Measurements from ENCODE around the gene MTFR2. TPM values are rescaled to one million over a fixed set of nuclear protein-coding genes. Genes with fewer than 3 reads are reported as not detected.

MTFR2 gene
- total and polyA plus RNA-seq, 2 donors (not counting 3 experiments of a cell fraction or from before 2014, with no cell fraction given) = 7.7 to 8.7 TPM

GRCh38 chr6:136181861-136182260 lies 68.2 kb downstream of the MTFR2 start:
- no peaks in the 10 kb centered on the region for H3K4me1 ChIP-seq (ENCODE audit: control insufficient read depth, extremely low read depth, insufficient read depth, low read length)
- DNase-seq (ENCODE audit: low read depth, low spot score) = no peak
- CTCF ChIA-PET = interaction anchor here (1.9 kb wide), 1 partner anchor 150 kb away, joined by 4 read pairs; no protein-coding TSS in a partner anchor

More at GRCh38 chr6:136181861-136182260, 68.2 kb downstream of the MTFR2 start:
- H3K4me3 ChIP-seq (replicated peaks in 1 of 3; ENCODE audit: insufficient read depth in 1 of 3, low read depth in 1 of 3, low read length in 3 of 3) = no peak overlapping the region
- H4K20me1 ChIP-seq (replicated peaks; ENCODE audit: control insufficient read depth, extremely low read depth, insufficient read depth, low read length) = no peaks in the 10 kb centered on the region
- dilution Hi-C loops (cut with MboI; ENCODE audit: extremely low pct_ligation_motif_present, low sequenced_read_pairs) (no loop called here), intact Hi-C loops (cut with micrococcal nuclease) (no loop called here)
- no peaks in the 10 kb centered on the region for H3K9me1 ChIP-seq (replicated peaks; ENCODE audit: control insufficient read depth, extremely low read depth, insufficient read depth, low read length)
- H3K79me2 ChIP-seq (ENCODE audit: control insufficient read depth, insufficient read depth, low read length) = no peaks in the 10 kb centered on the region
- POLR2A ChIA-PET = no interaction called here
- H3K27ac ChIP-seq (ENCODE audit: insufficient read depth, low read depth, low read length) = no peak overlapping the region
- no peaks in the 10 kb centered on the region for H3K27me3 ChIP-seq (ENCODE audit: control insufficient read depth in 2 of 2, insufficient read depth in 2 of 2, low read length in 2 of 2)
- no peaks in the 10 kb centered on the region for H3K9me3 ChIP-seq (replicated peaks; ENCODE audit: control insufficient read depth, insufficient read depth, low read length)
- peaks cover 19 to 28% of the 10 kb centered on the region in 2 experiments for H3K36me3 ChIP-seq (ENCODE audit: control insufficient read depth in 2 of 2, extremely low read depth in 1 of 2, insufficient read depth in 2 of 2, low read length in 2 of 2)
- no peak for FAIRE-seq
- no peak overlapping the region for H2AFZ ChIP-seq (ENCODE audit: low read depth, low read length)
- no peak overlapping the region for H3K4me2 ChIP-seq (ENCODE audit: insufficient read depth, low read length)
- BruUV-seq (replicated peaks) = no TSS peak
- TF ChIP-seq JUN (IDR thresholded peaks at IDR 0.05; ENCODE audit: borderline replicate concordance, insufficient read depth, insufficient read length, low read depth) = no peak
- no peak for TF ChIP-seq POLR2AphosphoS5 (IDR thresholded peaks at IDR 0.05; ENCODE audit: insufficient read depth, low read depth, low read length)
- TF ChIP-seq MYC (IDR thresholded peaks at IDR 0.05; ENCODE audit: low read depth, low read length) = no peak
- TF ChIP-seq POLR2A (IDR thresholded peaks at IDR 0.05; ENCODE audit: low read depth, low read length) = no peak
- TF ChIP-seq MAX (IDR thresholded peaks at IDR 0.05; ENCODE audit: insufficient read depth, insufficient read length) = no peak
- TF ChIP-seq GATA2 (IDR thresholded peaks at IDR 0.05; ENCODE audit: insufficient read depth, insufficient read length, low read depth, low read length) = no peak
- TF ChIP-seq, protein P1, sequence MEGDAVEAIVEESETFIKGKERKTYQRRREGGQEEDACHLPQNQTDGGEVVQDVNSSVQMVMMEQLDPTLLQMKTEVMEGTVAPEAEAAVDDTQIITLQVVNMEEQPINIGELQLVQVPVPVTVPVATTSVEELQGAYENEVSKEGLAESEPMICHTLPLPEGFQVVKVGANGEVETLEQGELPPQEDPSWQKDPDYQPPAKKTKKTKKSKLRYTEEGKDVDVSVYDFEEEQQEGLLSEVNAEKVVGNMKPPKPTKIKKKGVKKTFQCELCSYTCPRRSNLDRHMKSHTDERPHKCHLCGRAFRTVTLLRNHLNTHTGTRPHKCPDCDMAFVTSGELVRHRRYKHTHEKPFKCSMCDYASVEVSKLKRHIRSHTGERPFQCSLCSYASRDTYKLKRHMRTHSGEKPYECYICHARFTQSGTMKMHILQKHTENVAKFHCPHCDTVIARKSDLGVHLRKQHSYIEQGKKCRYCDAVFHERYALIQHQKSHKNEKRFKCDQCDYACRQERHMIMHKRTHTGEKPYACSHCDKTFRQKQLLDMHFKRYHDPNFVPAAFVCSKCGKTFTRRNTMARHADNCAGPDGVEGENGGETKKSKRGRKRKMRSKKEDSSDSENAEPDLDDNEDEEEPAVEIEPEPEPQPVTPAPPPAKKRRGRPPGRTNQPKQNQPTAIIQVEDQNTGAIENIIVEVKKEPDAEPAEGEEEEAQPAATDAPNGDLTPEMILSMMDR (IDR thresholded peaks at IDR 0.05; ENCODE audit: extremely low read depth in 1 of 2, insufficient read depth in 1 of 2, low read depth in 1 of 2, low read length in 2 of 2) = no peak
- TF ChIP-seq EZH2 (IDR thresholded peaks at IDR 0.05; ENCODE audit: borderline replicate concordance, low read depth, low read length, severe bottlenecking) = no peak
- no peak for TF ChIP-seq FOS (IDR thresholded peaks at IDR 0.05; ENCODE audit: borderline replicate concordance, insufficient read depth, low read length)
- H3K9ac ChIP-seq (replicated peaks; ENCODE audit: extremely low read depth, insufficient read depth, low read length) = no peak overlapping the region
